ENCODE measurements around the gene GVQW3. TPM values are rescaled to one million over a fixed set of nuclear protein-coding genes. Genes with fewer than 3 reads are reported as not detected.
A peak's percentile ranks its signal among the peaks of the same experiment; 100 is the strongest.

The GVQW3 gene
- 5.4 TPM for polyA plus RNA-seq
- long read RNA-seq, donor 1, transcript GVQW3-203 (1 exons, 2,462 nt), result major isoform, 5 of 5 reads
- long read RNA-seq, donor 1, partial matches to known transcripts, result 0 of 5 reads
- long read RNA-seq, donor 1, other reads (novel, unspliced or antisense), result 0 of 5 reads
- long read RNA-seq, donor 2, transcript GVQW3-203 (1 exons, 2,462 nt), result major isoform, 6 of 6 reads
- long read RNA-seq, donor 2, partial matches to known transcripts, result 0 of 6 reads
- long read RNA-seq, donor 2, other reads (novel, unspliced or antisense), result 0 of 6 reads
- long read RNA-seq, donor 3, result 0 reads
- long read RNA-seq, donor 4, partial matches to known transcripts, result 0 of 3 reads
- long read RNA-seq, donor 4, other reads (novel, unspliced or antisense), result 0 of 3 reads
- long read RNA-seq, donor 5, partial matches to known transcripts, result 0 of 3 reads
- long read RNA-seq, donor 5, other reads (novel, unspliced or antisense), result 0 of 3 reads
- long read RNA-seq, donor 6, result 0 reads
- long read RNA-seq, donor 7, partial matches to known transcripts, result 0 of 3 reads
- long read RNA-seq, donor 7, other reads (novel, unspliced or antisense), result 0 of 3 reads
- long read RNA-seq, donor 8, full-length matches to known transcripts, result 7 of 7 reads
- long read RNA-seq, donor 8, partial matches to known transcripts, result 0 of 7 reads
- long read RNA-seq, donor 8, other reads (novel, unspliced or antisense), result 0 of 7 reads
- long read RNA-seq, donor 9, partial matches to known transcripts, result 0 of 1 reads
- long read RNA-seq, donor 9, other reads (novel, unspliced or antisense), result 0 of 1 reads
- long read RNA-seq, donor 10, transcript GVQW3-203 (1 exons, 2,462 nt), result major isoform, 5 of 5 reads
- long read RNA-seq, donor 10, partial matches to known transcripts, result 0 of 5 reads
- long read RNA-seq, donor 10, other reads (novel, unspliced or antisense), result 0 of 5 reads
- long read RNA-seq, donor 11, partial matches to known transcripts, result 0 of 1 reads
- long read RNA-seq, donor 11, other reads (novel, unspliced or antisense), result 0 of 1 reads

GRCh38 chr11:76380977-76381719, at the start of gene GVQW3, which contains the start of gene THAP12:
Gene GVQW3, plus strand, starts transcription at chr11:76381323. Its CDS starts 506 bp downstream, at chr11:76381829.
Gene THAP12, minus strand, starts transcription at chr11:76381132. Its CDS starts 296 bp downstream, at chr11:76380836.
- Histone ChIP-seq H3K4me3 (ENCODE audit: low read length) (peak within 1 kb of the TSS; percentile 76), H3K27ac (ENCODE audit: low read length) (peak within 1 kb of the TSS; percentile 32), H3K9me3 (ENCODE audit: control insufficient read depth, low read depth, low read length) (no peaks in the 10 kb centered on the region), H3K4me1 (ENCODE audit: control insufficient read depth, insufficient read depth, low read length) (peaks cover 27% of the 10 kb centered on the region), H3K27me3 (ENCODE audit: control insufficient read depth, insufficient read depth, low read length) (no peaks in the 10 kb centered on the region), H3K36me3 (ENCODE audit: control insufficient read depth, insufficient read depth, low read length) (peaks cover 2% of the 10 kb centered on the region)
- WGBS (ENCODE audit: insufficient coverage, low lambda C conversion rate), result no CpG with 5 or more reads among the region's 69 CpGs
- peak; percentile 99 for DNase-seq

- Histone ChIP-seq H3K4me1 (ENCODE audit: control insufficient read depth, insufficient read depth, low read length) (no peaks in the 10 kb centered on the region), H3K27me3 (ENCODE audit: control insufficient read depth, insufficient read depth, low read length) (no peaks in the 10 kb centered on the region), H3K9me3 (ENCODE audit: control insufficient read depth, low read depth, low read length) (peaks cover 13% of the 10 kb centered on the region), H3K36me3 (ENCODE audit: control insufficient read depth, insufficient read depth, low read length) (no peaks in the 10 kb centered on the region), H3K4me3 (ENCODE audit: low read length) (no peak overlapping the region), H3K27ac (ENCODE audit: low read length) (no peak overlapping the region)
- DNase-seq, result no peak
- no CpG with 5 or more reads among the region's 5 CpGs for WGBS (ENCODE audit: insufficient coverage, low lambda C conversion rate)
Observed at GRCh38 chr11:76334826-76335389, 46.2 kb upstream of the GVQW3 start.

DNA sequence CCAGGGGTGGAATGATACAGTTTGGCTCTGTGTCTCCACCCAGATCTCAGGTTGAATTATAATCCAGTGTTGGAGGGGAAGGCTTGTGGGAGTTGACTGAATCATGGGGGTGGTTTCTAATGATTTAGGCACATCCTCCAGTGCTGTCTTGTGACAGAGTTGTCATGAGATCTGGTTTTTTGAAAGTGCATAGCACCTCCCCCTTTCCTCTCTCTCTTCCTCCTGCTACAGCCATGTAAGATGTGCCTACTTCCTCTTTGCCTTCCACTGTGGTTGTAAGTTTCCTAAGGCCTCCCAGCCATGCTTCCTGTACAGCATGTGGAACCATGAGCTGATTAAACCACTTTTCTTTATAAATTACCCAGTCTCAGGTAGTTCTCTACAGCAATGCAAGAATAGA, 45.3 kb upstream of the GVQW3 start:
- H3K27me3 ChIP-seq (ENCODE audit: control insufficient read depth, insufficient read depth, low read length), result no peaks in the 10 kb centered on the region
- H3K4me1 ChIP-seq (ENCODE audit: control insufficient read depth, insufficient read depth, low read length), result no peaks in the 10 kb centered on the region
- H3K4me3 ChIP-seq (ENCODE audit: low read length), result no peak overlapping the region
- H3K9me3 ChIP-seq (ENCODE audit: control insufficient read depth, low read depth, low read length), result peaks cover 13% of the 10 kb centered on the region
- no peak overlapping the region for H3K27ac ChIP-seq (ENCODE audit: low read length)
- DNase-seq, result no peak
- no peaks in the 10 kb centered on the region for H3K36me3 ChIP-seq (ENCODE audit: control insufficient read depth, insufficient read depth, low read length)

DNA sequence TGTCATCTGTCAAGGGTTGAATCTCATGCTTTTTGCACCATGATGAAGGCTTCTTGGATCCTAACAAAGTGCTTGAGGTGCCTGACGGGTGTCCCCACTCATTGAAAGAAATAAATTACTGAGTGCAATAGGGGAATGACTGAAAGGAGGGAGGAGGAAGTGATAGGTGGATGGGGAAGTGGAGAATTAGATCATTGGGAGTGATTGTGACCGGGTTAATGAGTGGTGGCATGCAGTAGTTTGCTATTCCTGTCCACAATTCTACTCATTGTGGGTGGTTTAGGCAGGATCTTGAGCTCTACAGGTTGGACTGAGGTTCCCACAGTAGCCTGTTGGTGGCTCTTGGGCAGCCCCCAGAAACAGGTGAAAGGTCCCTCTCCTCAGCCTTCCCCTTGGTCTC, 44.5 kb upstream of the GVQW3 start:
- Histone ChIP-seq H3K4me1 (ENCODE audit: control insufficient read depth, insufficient read depth, low read length) (no peaks in the 10 kb centered on the region), H3K27ac (ENCODE audit: low read length) (no peak overlapping the region), H3K9me3 (ENCODE audit: control insufficient read depth, low read depth, low read length) (peaks cover 13% of the 10 kb centered on the region), H3K27me3 (ENCODE audit: control insufficient read depth, insufficient read depth, low read length) (no peaks in the 10 kb centered on the region), H3K4me3 (ENCODE audit: low read length) (no peak overlapping the region), H3K36me3 (ENCODE audit: control insufficient read depth, insufficient read depth, low read length) (no peaks in the 10 kb centered on the region)
- WGBS (ENCODE audit: insufficient coverage, low lambda C conversion rate), result 80% methylated on average over 1 of the region's 2 CpGs
- DNase-seq, result no peak

- Histone ChIP-seq H3K9me3 (ENCODE audit: control insufficient read depth, low read depth, low read length) (peaks cover 13% of the 10 kb centered on the region), H3K4me3 (ENCODE audit: low read length) (no peak overlapping the region), H3K4me1 (ENCODE audit: control insufficient read depth, insufficient read depth, low read length) (no peaks in the 10 kb centered on the region), H3K36me3 (ENCODE audit: control insufficient read depth, insufficient read depth, low read length) (no peaks in the 10 kb centered on the region), H3K27me3 (ENCODE audit: control insufficient read depth, insufficient read depth, low read length) (no peaks in the 10 kb centered on the region), H3K27ac (ENCODE audit: low read length) (no peak overlapping the region)
- DNase-seq, result no peak
- 80% methylated on average over 1 of the region's 1 CpG for WGBS (ENCODE audit: insufficient coverage, low lambda C conversion rate)
Observed at GRCh38 chr11:76337469-76337868, 43.7 kb upstream of the GVQW3 start.

- WGBS (ENCODE audit: insufficient coverage, low lambda C conversion rate), result no CpG with 5 or more reads among the region's 4 CpGs
- H3K27ac ChIP-seq (ENCODE audit: low read length), result no peak overlapping the region
- H3K27me3 ChIP-seq (ENCODE audit: control insufficient read depth, insufficient read depth, low read length), result no peaks in the 10 kb centered on the region
- H3K36me3 ChIP-seq (ENCODE audit: control insufficient read depth, insufficient read depth, low read length), result no peaks in the 10 kb centered on the region
- no peak overlapping the region for H3K4me3 ChIP-seq (ENCODE audit: low read length)
- no peak for DNase-seq
- H3K4me1 ChIP-seq (ENCODE audit: control insufficient read depth, insufficient read depth, low read length), result no peaks in the 10 kb centered on the region
- peaks cover 13% of the 10 kb centered on the region for H3K9me3 ChIP-seq (ENCODE audit: control insufficient read depth, low read depth, low read length)
Observed at GRCh38 chr11:76337923-76338322, 43.2 kb upstream of the GVQW3 start.

GRCh38 chr11:76339221-76339620, 41.9 kb upstream of the GVQW3 start:
- Histone ChIP-seq H3K27ac (ENCODE audit: low read length) (no peak overlapping the region), H3K4me3 (ENCODE audit: low read length) (no peak overlapping the region), H3K36me3 (ENCODE audit: control insufficient read depth, insufficient read depth, low read length) (no peaks in the 10 kb centered on the region), H3K4me1 (ENCODE audit: control insufficient read depth, insufficient read depth, low read length) (no peaks in the 10 kb centered on the region), H3K27me3 (ENCODE audit: control insufficient read depth, insufficient read depth, low read length) (no peaks in the 10 kb centered on the region), H3K9me3 (ENCODE audit: control insufficient read depth, low read depth, low read length) (peaks cover 13% of the 10 kb centered on the region)
- WGBS (ENCODE audit: insufficient coverage, low lambda C conversion rate), result no CpG with 5 or more reads among the region's 6 CpGs
- DNase-seq, result peak; percentile 31 to 37

GRCh38 chr11:76347466-76347865, 33.7 kb upstream of the GVQW3 start:
- whole genome bisulfite sequencing (ENCODE audit: insufficient coverage, low lambda C conversion rate), result no CpG with 5 or more reads among the region's 2 CpGs
- peaks cover 4% of the 10 kb centered on the region for H3K36me3 ChIP-seq (ENCODE audit: control insufficient read depth, insufficient read depth, low read length)
- DNase-seq, result no peak
- no peaks in the 10 kb centered on the region for H3K9me3 ChIP-seq (ENCODE audit: control insufficient read depth, low read depth, low read length)
- no peaks in the 10 kb centered on the region for H3K4me1 ChIP-seq (ENCODE audit: control insufficient read depth, insufficient read depth, low read length)
- H3K27ac ChIP-seq (ENCODE audit: low read length), result no peak overlapping the region
- no peaks in the 10 kb centered on the region for H3K27me3 ChIP-seq (ENCODE audit: control insufficient read depth, insufficient read depth, low read length)
- H3K4me3 ChIP-seq (ENCODE audit: low read length), result no peak overlapping the region

DNA sequence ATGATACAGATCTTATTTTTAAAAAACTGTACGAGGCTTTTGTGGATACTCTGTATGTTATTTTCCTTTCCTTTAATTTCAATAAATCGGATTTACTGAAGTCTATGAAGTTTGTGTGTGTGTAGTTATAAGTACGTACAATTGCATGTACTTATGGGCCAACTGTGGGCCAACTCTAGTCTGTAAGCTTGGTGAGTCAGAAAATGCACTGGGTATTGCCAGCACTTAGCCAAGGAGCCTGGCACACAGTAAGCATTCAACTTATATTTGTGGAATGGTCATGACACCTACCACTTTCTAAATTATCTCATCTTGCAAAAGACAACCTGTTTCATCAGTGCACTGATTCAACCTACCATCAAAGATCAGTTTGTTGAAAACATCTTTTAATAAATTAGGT, 32.8 kb upstream of the GVQW3 start:
- H3K4me3 ChIP-seq (ENCODE audit: low read length), result no peak overlapping the region
- H3K36me3 ChIP-seq (ENCODE audit: control insufficient read depth, insufficient read depth, low read length), result peaks cover 9% of the 10 kb centered on the region
- no CpG with 5 or more reads among the region's 3 CpGs for WGBS (ENCODE audit: insufficient coverage, low lambda C conversion rate)
- H3K9me3 ChIP-seq (ENCODE audit: control insufficient read depth, low read depth, low read length), result no peaks in the 10 kb centered on the region
- H3K4me1 ChIP-seq (ENCODE audit: control insufficient read depth, insufficient read depth, low read length), result no peaks in the 10 kb centered on the region
- no peak for DNase-seq
- no peak overlapping the region for H3K27ac ChIP-seq (ENCODE audit: low read length)
- H3K27me3 ChIP-seq (ENCODE audit: control insufficient read depth, insufficient read depth, low read length), result no peaks in the 10 kb centered on the region
